RWPE2 (cell line): ENCODE results near the gene TTLL12.

Experiments
- ATAC-seq: fragments of 200-7000 bp; cut with Tn5 transposase; 3 replicates; pipeline ENCODE4 v1.9.1; 2021; ENCODE audit warnings: low read depth
- DNase-seq: peaks from one replicate; pipeline ENCODE4 v3.0.0-alpha.2; 2020; ENCODE audit warnings: low spot score
- H3K27ac ChIP-seq: fragments of 450-650 bp; 2 replicates; pipeline ENCODE4 v1.5.1; 2017; ENCODE audit warnings: mild to moderate bottlenecking; ENCODE audit not compliant: poor library complexity, severe bottlenecking
- H3K27me3 ChIP-seq: fragments of 250-450 bp; sonication (Bioruptor Pico); 2 replicates; pipeline ENCODE4 v1.5.1; 2021; ENCODE audit warnings: mild to moderate bottlenecking, moderate library complexity; ENCODE audit not compliant: insufficient read depth, poor library complexity, severe bottlenecking
- H3K36me3 ChIP-seq: fragments of 250-450 bp; sonication (Bioruptor Pico); 2 replicates; pipeline ENCODE4 v1.5.1; 2020; ENCODE audit warnings: low read depth, mild to moderate bottlenecking, moderate library complexity
- H3K4me1 ChIP-seq: fragments of 250-450 bp; sonication (Bioruptor Pico); 2 replicates; pipeline ENCODE4 v1.5.1; 2021; ENCODE audit warnings: mild to moderate bottlenecking, moderate library complexity; ENCODE audit not compliant: insufficient read depth, poor library complexity, severe bottlenecking
- H3K4me3 ChIP-seq: fragments of 250-450 bp; sonication (Bioruptor Pico); 2 replicates; pipeline ENCODE4 v1.5.1; 2021; ENCODE audit warnings: mild to moderate bottlenecking, moderate library complexity; ENCODE audit not compliant: severe bottlenecking
- H3K9me3 ChIP-seq: fragments of 250-450 bp; sonication (Bioruptor Pico); 2 replicates; pipeline ENCODE4 v1.5.1; 2021; ENCODE audit warnings: mild to moderate bottlenecking, moderate library complexity; ENCODE audit not compliant: severe bottlenecking
- CTCF ChIP-seq: fragments of 450-650 bp; IDR thresholded peaks from one replicate; pipeline ENCODE4 v1.5.1; 2017; ENCODE audit warnings: mild to moderate bottlenecking, moderate library complexity; ENCODE audit not compliant: poor library complexity, severe bottlenecking

The TTLL12 gene

GRCh38 chr22:43213962-43214361, 27.0 kb upstream of the TTLL12 start:
- Histone ChIP-seq H3K4me1 (no peaks in the 10 kb centered on the region), H3K9me3 (no peaks in the 10 kb centered on the region), H3K27me3 (no peaks in the 10 kb centered on the region), H3K4me3 (no peak overlapping the region), H3K27ac (no peak overlapping the region), H3K36me3 (no peaks in the 10 kb centered on the region)
- no peak for ATAC-seq
- no peak for DNase-seq
- no peak for TF ChIP-seq CTCF

GRCh38 chr22:43213051-43213450, 26.1 kb upstream of the TTLL12 start:
- Histone ChIP-seq H3K9me3 (no peaks in the 10 kb centered on the region), H3K27me3 (no peaks in the 10 kb centered on the region), H3K36me3 (no peaks in the 10 kb centered on the region), H3K4me3 (no peak overlapping the region), H3K27ac (no peak overlapping the region), H3K4me1 (no peaks in the 10 kb centered on the region)
- no peak; the same call in 2 of the 3 replicates for ATAC-seq
- TF ChIP-seq CTCF, result no peak
- no peak for DNase-seq

GRCh38 chr22:43212434-43212952, 25.6 kb upstream of the TTLL12 start:
- H3K27ac ChIP-seq, result no peak overlapping the region
- TF ChIP-seq CTCF, result no peak
- H3K27me3 ChIP-seq, result no peaks in the 10 kb centered on the region
- no peaks in the 10 kb centered on the region for H3K9me3 ChIP-seq
- DNase-seq (no peak), ATAC-seq (no peak)
- no peak overlapping the region for H3K4me3 ChIP-seq
- no peaks in the 10 kb centered on the region for H3K4me1 ChIP-seq
- no peaks in the 10 kb centered on the region for H3K36me3 ChIP-seq

GRCh38 chr22:43211941-43212433, 25.1 kb upstream of the TTLL12 start:
- H3K36me3 ChIP-seq, result no peaks in the 10 kb centered on the region
- no peak for TF ChIP-seq CTCF
- H3K9me3 ChIP-seq, result no peaks in the 10 kb centered on the region
- H3K4me3 ChIP-seq, result no peak overlapping the region
- no peak for ATAC-seq
- H3K27me3 ChIP-seq, result no peaks in the 10 kb centered on the region
- DNase-seq, result no peak
- no peaks in the 10 kb centered on the region for H3K4me1 ChIP-seq
- H3K27ac ChIP-seq, result no peak overlapping the region

GRCh38 chr22:43210631-43211515, 23.9 kb upstream of the TTLL12 start:
- Histone ChIP-seq H3K27me3 (no peaks in the 10 kb centered on the region), H3K27ac (no peak overlapping the region), H3K4me1 (no peaks in the 10 kb centered on the region), H3K4me3 (no peak overlapping the region), H3K36me3 (no peaks in the 10 kb centered on the region), H3K9me3 (no peaks in the 10 kb centered on the region)
- DNase-seq, result no peak
- no peak for ATAC-seq
- TF ChIP-seq CTCF, result no peak
